HepG2 (cell line): ENCODE data around the gene AS3MT. TPM values are rescaled to one million over a fixed set of nuclear protein-coding genes. Genes with fewer than 3 reads are reported as not detected.
A peak's percentile ranks its signal among the peaks of the same experiment; 100 is the strongest.

Experiments used
- ARNT2 ChIP-seq: sonication (generic); formaldehyde crosslinking; IDR thresholded peaks from 2 replicates; pipeline ENCODE4 v1.8.0; 2022; ENCODE audit warnings: mild to moderate bottlenecking, low read depth, missing genetic modification reagents, moderate library complexity
- CAMTA2 ChIP-seq: sonication (generic); formaldehyde crosslinking; IDR thresholded peaks from 2 replicates; pipeline ENCODE4 v1.4.0; 2020; ENCODE audit warnings: mild to moderate bottlenecking, missing genetic modification reagents, borderline replicate concordance
- CENPT ChIP-seq: sonication (generic); formaldehyde crosslinking; IDR thresholded peaks from 2 replicates; pipeline ENCODE4 v1.8.0; 2022; ENCODE audit warnings: low read depth, mild to moderate bottlenecking, moderate library complexity, missing genetic modification reagents
- FOXO4 ChIP-seq: sonication (generic); formaldehyde crosslinking; conservative IDR thresholded peaks from 2 replicates; pipeline ENCODE4 v1.8.1; 2023; ENCODE audit warnings: missing genetic modification reagents
- GFI1 ChIP-seq: sonication (generic); formaldehyde crosslinking; IDR thresholded peaks from 2 replicates; pipeline ENCODE4 v1.5.0; 2020; ENCODE audit warnings: missing genetic modification reagents, mild to moderate bottlenecking, borderline replicate concordance
- GPBP1L1 ChIP-seq: sonication (generic); formaldehyde crosslinking; IDR thresholded peaks from 2 replicates; pipeline ENCODE4 v1.5.0; 2020; ENCODE audit warnings: mild to moderate bottlenecking, missing genetic modification reagents
- KLF9 ChIP-seq: IDR thresholded peaks from 2 replicates; pipeline ENCODE4 v1.6.1; 2016; ENCODE audit warnings: low read depth
- MLXIP ChIP-seq: sonication (generic); formaldehyde crosslinking; IDR thresholded peaks from 2 replicates; pipeline ENCODE4 v1.9.0; 2021; ENCODE audit warnings: missing genetic modification reagents, borderline replicate concordance
- PTBP1 ChIP-seq: fragments of 200-400 bp; formaldehyde crosslinking; IDR thresholded peaks from 2 replicates; pipeline ENCODE4 v1.6.1; 2018; ENCODE audit warnings: low read length, low read depth; ENCODE audit not compliant: poor library complexity, severe bottlenecking
- STAG1 ChIP-seq: sonication (generic); formaldehyde crosslinking; IDR thresholded peaks from 2 replicates; pipeline ENCODE4 v1.4.0; 2020; ENCODE audit warnings: missing genetic modification reagents
- TCF12 ChIP-seq, 2 experiments: fragments of 450-650 bp in 1 of 2; sonication (generic) in 1 of 2; formaldehyde crosslinking in 1 of 2; IDR thresholded peaks; 2 replicates each; pipeline versions ENCODE4 v1.6.1 to v1.8.0; 2017 to 2022; ENCODE audit warnings: antibody characterized with exemption in 1 of 2, mild to moderate bottlenecking in 1 of 2, missing genetic modification reagents in 1 of 2, moderate library complexity in 1 of 2
- TERF1 ChIP-seq: sonication (generic); formaldehyde crosslinking; IDR thresholded peaks from 2 replicates; pipeline ENCODE4 v1.8.0; 2022; ENCODE audit warnings: mild to moderate bottlenecking, missing genetic modification reagents, moderate library complexity
- UBTF ChIP-seq: sonication (generic); formaldehyde crosslinking; IDR thresholded peaks from 2 replicates; pipeline ENCODE4 v1.4.0; 2020; ENCODE audit warnings: mild to moderate bottlenecking, missing genetic modification reagents
- ZNF296 ChIP-seq: sonication (generic); formaldehyde crosslinking; conservative IDR thresholded peaks from 2 replicates; pipeline ENCODE4 v1.5.0; 2020; ENCODE audit warnings: mild to moderate bottlenecking, missing genetic modification reagents
- ZNF354B ChIP-seq: sonication (generic); formaldehyde crosslinking; IDR thresholded peaks from 2 replicates; pipeline ENCODE4 v1.8.0; 2022; ENCODE audit warnings: mild to moderate bottlenecking, missing genetic modification reagents
- ZNF530 ChIP-seq: sonication (generic); formaldehyde crosslinking; IDR thresholded peaks from 2 replicates; pipeline ENCODE4 v1.5.0; 2020; ENCODE audit warnings: low read depth, mild to moderate bottlenecking, missing genetic modification reagents
- ZNF672 ChIP-seq: sonication (generic); formaldehyde crosslinking; IDR thresholded peaks from 2 replicates; pipeline ENCODE4 v1.8.1; 2022; ENCODE audit warnings: missing genetic modification reagents
- ZSCAN9 ChIP-seq: IDR thresholded peaks from 2 replicates; pipeline ENCODE4 v1.6.1; 2016; ENCODE audit warnings: borderline replicate concordance
- ZZZ3 ChIP-seq: sonication (generic); formaldehyde crosslinking; IDR thresholded peaks from 2 replicates; pipeline ENCODE4 v1.4.0; 2020; ENCODE audit warnings: missing genetic modification reagents, mild to moderate bottlenecking, borderline replicate concordance
- polyA plus RNA-seq, 8 experiments: library from polyadenylated mRNA; depleted of rRNA in 3 of 8; stranded (reverse) in 7 of 8; unstranded in 1 of 8; fragments of >200 nt; fragmentation: Illumina TruSeq in 4 of 8; extraction: Trizol in 4 of 8; gene quantifications; 2 replicates each; pipeline versions ENCODE4 v1.2.1 to v1.2.3, GENCODE V29; 2011 to 2016; ENCODE audit warnings: low read depth in 4 of 8, missing spikeins in 1 of 8, mixed read lengths in 1 of 8; ENCODE audit not compliant: insufficient read depth in 1 of 8
- total RNA-seq, 5 experiments: library from RNA; depleted of rRNA; stranded (reverse); fragments of >200 nt; fragmentation: Illumina TruSeq; extraction: Trizol; gene quantifications; 2 replicates each; pipeline ENCODE4 v1.2.3, GENCODE V29; 2016; ENCODE audit warnings: low read depth in 1 of 5

Gene AS3MT
- total and polyA plus RNA-seq, 2 of the 13 experiments (the other 11 are each of a cell fraction or from before 2014, with no cell fraction given): 8.7 to 17.4 TPM

- TF ChIP-seq ZNF530 (CRISPR knock-in tag) (no peak), GPBP1L1 (no peak), ZZZ3 (no peak), ZNF296 (no peak), ZNF354B (no peak), TCF12 (IDR thresholded peaks at IDR 0.05) (no peak), TCF12 (CRISPR knock-in tag; IDR thresholded peaks at IDR 0.05) (no peak), CENPT (CRISPR knock-in tag) (no peak), MLXIP (CRISPR knock-in tag) (no peak), ZSCAN9 (CRISPR knock-in tag) (no peak), GFI1 (CRISPR knock-in tag) (no peak; the same call in 1 of the 2 replicates), UBTF (CRISPR knock-in tag) (peak; percentile 44), ARNT2 (CRISPR knock-in tag) (peak; percentile 87), CAMTA2 (CRISPR knock-in tag) (no peak), ZNF672 (CRISPR knock-in tag) (0 out of 2 replicates have a peak, but pooled peaks have one; percentile 19), PTBP1 (no peak), KLF9 (CRISPR knock-in tag) (no peak), STAG1 (peak; percentile 2; the same call in 1 of the 2 replicates), FOXO4 (no peak), TERF1 (CRISPR knock-in tag) (no peak)
Observed at GRCh38 chr10:102917962-102918816, 48.9 kb downstream of the AS3MT start, which contains the start of gene CNNM2 (continued).
